H1 (cell line): ENCODE measurements around the gene RNASE13. TPM values are rescaled to one million over a fixed set of nuclear protein-coding genes. Genes with fewer than 3 reads are reported as not detected.

Experiments
- polyA plus RNA-seq, 7 experiments: library from polyadenylated mRNA; depleted of rRNA in 3 of 7; stranded (reverse) in 5 of 7; unstranded in 2 of 7; fragments of >200 nt in 5 of 7; fragments of 200-250 nt in 2 of 7; gene quantifications; 1 replicate in 5 of 7; 2 replicates in 1 of 7; 4 replicates in 1 of 7; pipeline versions ENCODE4 v1.2.1 to v1.2.3, GENCODE V29; 2011 to 2013; ENCODE audit warnings: missing spikeins in 2 of 7, mixed read lengths in 2 of 7
- total RNA-seq: library from RNA; stranded (reverse); fragmentation: NEBNext Ultra II Directional; extraction: Animal tissue kit (Norgen Biotek cat#: 25700); gene quantifications from 2 replicates; pipeline ENCODE4 v1.2.1, GENCODE V29; 2021
- TF ChIP-seq, protein P1 (sequence below), 3 experiments: IDR thresholded peaks; 1 replicate in 2 of 3; 2 replicates in 1 of 3; pipeline versions ENCODE4 v1.5.1 to v1.6.1; 2011; ENCODE audit warnings: low read length in 3 of 3, mild to moderate bottlenecking in 3 of 3, inconsistent platforms in 2 of 3, low read depth in 1 of 3, moderate library complexity in 1 of 3; ENCODE audit not compliant: insufficient read depth in 1 of 3; ENCODE audit errors: control extremely low read depth in 1 of 3

The RNASE13 gene
- total and polyA plus RNA-seq, 2 of the 8 experiments (the other 6 are each of a cell fraction or from before 2014, with no cell fraction given): not detected

DNA sequence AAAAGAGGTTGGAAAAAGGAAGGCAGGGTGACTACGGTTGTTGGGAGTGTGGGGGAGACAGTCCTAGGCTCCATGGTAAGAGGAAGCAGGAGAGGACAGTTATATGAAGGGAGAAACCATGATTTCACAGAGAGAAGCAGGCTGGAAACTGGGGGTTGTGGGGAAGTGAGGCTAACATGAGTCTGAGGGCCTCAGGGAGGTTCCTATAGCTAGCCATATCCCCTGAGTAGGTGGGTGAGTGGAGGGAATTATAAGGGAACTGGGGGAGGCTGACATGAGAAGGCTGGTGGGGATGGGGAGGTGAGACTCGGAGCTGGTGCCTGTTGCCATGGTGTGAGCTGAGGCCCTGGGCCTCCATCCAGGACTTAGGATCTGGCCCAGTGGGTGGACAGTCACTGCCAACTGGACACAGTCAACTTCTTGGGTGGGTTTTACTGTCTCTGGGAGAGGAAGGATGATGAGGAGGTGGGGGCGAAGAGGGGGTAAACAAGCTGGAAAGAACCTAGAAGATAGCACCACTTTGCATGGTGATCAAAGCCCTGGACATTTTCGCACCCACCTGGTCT, 1.4 kb downstream of the RNASE13 start (continued):
- TF ChIP-seq, protein P1, sequence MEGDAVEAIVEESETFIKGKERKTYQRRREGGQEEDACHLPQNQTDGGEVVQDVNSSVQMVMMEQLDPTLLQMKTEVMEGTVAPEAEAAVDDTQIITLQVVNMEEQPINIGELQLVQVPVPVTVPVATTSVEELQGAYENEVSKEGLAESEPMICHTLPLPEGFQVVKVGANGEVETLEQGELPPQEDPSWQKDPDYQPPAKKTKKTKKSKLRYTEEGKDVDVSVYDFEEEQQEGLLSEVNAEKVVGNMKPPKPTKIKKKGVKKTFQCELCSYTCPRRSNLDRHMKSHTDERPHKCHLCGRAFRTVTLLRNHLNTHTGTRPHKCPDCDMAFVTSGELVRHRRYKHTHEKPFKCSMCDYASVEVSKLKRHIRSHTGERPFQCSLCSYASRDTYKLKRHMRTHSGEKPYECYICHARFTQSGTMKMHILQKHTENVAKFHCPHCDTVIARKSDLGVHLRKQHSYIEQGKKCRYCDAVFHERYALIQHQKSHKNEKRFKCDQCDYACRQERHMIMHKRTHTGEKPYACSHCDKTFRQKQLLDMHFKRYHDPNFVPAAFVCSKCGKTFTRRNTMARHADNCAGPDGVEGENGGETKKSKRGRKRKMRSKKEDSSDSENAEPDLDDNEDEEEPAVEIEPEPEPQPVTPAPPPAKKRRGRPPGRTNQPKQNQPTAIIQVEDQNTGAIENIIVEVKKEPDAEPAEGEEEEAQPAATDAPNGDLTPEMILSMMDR (IDR thresholded peaks at IDR 0.05; ENCODE audit: control extremely low read depth in 1 of 3, insufficient read depth in 1 of 3, low read depth in 1 of 3, low read length in 3 of 3): no peak
